ENCODE measurements around the gene FOSB.

Gene FOSB

DNA sequence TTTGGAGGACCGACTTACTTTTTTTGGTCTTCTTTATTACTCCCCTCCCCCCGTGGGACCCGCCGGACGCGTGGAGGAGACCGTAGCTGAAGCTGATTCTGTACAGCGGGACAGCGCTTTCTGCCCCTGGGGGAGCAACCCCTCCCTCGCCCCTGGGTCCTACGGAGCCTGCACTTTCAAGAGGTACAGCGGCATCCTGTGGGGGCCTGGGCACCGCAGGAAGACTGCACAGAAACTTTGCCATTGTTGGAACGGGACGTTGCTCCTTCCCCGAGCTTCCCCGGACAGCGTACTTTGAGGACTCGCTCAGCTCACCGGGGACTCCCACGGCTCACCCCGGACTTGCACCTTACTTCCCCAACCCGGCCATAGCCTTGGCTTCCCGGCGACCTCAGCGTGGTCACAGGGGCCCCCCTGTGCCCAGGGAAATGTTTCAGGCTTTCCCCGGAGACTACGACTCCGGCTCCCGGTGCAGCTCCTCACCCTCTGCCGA lies 409 bp downstream of the FOSB start:
- peaks cover 30% of the 10 kb centered on the region for H3K4me1 Mint-ChIP-seq
- no peak for ATAC-seq (ENCODE audit: low read depth)
- no peaks in the 10 kb centered on the region for H3K9me3 Mint-ChIP-seq
- peaks cover 9% of the 10 kb centered on the region for H3K27me3 Mint-ChIP-seq
- peak overlapping the region; percentile 96 for H3K27ac Mint-ChIP-seq
- peaks cover 7% of the 10 kb centered on the region for H3K36me3 Mint-ChIP-seq
- H3K4me3 Mint-ChIP-seq = peak overlapping the region; percentile 91
- DNase-seq (ENCODE audit: low spot score in 2 of 2) = peak; percentile 58 to 68

DNA sequence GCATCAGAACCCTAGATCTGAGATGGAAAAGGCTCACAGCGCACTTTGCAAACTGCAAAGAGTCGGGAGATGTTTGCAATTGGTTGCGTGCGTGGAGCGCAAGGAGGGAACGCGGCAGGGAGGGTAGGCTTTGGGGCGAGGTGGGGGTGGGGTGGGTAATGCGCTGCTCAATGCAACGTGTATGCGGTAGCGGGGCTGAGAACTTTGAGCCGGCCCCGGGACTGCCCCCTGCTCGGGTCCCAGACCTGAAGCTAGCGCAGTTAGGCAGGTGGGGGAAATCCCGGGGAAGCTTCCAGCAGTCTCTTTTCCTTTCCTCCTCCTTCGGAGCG lies 971 bp downstream of the FOSB start:
- DNase-seq (ENCODE audit: low spot score in 2 of 2) (no peak), ATAC-seq (ENCODE audit: low read depth) (peak; percentile 39)
- Mint-ChIP-seq H3K27me3 (peaks cover 9% of the 10 kb centered on the region), H3K27ac (peak overlapping the region; percentile 96), H3K4me1 (peaks cover 30% of the 10 kb centered on the region), H3K4me3 (peak overlapping the region; percentile 91), H3K9me3 (no peaks in the 10 kb centered on the region), H3K36me3 (peaks cover 7% of the 10 kb centered on the region)

DNA sequence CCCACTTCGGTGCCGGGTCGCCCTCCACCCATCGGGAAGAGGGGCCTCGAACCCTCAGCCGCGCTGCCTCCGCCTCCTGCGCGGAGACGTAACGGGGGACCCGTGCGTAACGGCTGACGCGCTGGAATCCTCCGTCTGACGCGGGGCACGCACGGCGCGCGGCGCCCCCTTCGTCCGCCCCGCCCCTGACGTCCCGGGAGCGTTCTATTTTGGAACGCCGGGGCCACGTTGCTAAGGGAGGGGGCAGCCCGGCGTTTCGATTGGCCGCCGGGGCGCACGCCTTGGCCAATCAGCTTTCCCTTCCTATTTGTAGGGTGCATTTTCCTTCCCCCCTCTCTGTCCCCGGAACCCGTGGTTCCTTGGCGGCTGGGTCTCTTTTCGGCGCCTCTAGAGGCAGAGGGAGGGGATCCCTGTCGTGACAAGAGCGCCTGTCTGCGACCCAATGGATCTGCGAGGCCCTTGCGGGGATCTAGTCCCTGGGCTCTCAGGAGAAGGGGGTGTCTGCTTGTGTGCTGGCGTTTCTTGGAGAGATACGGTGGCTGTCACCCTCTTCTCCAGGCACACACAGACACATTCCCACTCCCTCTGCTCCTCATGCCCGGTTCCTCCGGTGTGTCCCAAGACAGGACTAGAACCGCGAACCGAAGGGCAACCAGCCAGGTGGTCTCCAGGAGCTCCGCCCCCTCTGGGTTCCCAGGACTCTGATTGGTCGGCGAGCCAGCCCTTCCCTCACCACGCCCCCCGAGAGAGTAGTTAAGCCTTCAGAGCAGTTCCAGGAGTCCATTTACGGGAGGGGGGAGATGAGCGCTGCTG lies 1.5 kb downstream of the FOSB start:
- Mint-ChIP-seq H3K27ac (peak overlapping the region; percentile 96), H3K4me1 (peaks cover 30% of the 10 kb centered on the region), H3K9me3 (no peaks in the 10 kb centered on the region), H3K36me3 (peaks cover 7% of the 10 kb centered on the region), H3K27me3 (peaks cover 9% of the 10 kb centered on the region), H3K4me3 (peak overlapping the region; percentile 91)
- ATAC-seq (ENCODE audit: low read depth) (peak; percentile 57), DNase-seq (ENCODE audit: low spot score in 2 of 2) (peak; percentile 92 to 94)

DNA sequence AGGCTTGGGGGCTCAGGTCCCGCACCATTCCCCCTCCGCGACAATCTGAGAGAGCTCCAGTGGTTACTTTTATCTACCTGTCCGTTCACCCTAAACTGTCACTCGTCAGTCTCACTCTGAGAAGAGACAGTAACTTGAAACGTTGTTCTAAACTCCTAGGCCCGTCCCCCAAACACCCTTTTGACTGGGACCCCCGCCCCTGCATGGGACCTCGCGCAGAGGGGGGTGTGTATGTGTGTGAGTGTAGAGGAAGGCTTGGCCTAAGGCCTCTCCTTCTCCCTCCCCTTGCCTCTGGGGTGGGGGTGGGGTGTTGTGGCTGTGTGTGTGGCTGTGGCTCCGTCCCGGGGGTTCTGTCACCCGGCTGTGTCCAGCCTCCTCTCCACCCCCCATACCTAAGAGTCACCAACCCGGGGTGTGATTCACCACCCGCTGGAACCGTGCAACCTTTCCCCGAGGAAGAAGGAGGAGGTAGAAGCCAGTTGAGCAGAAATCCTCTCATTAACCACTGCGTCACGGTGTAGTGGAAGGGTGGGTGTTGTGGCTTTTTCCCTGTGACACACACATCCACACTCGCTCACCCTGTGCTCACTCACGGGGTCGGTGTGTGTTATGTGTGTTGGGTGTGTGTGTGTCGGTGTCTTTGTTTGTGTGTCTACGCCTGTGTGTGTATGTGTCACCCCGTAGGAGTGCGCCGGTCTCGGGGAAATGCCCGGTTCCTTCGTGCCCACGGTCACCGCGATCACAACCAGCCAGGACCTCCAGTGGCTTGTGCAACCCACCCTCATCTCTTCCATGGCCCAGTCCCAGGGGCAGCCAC lies 2.4 kb downstream of the FOSB start:
- H3K9me3 Mint-ChIP-seq = no peaks in the 10 kb centered on the region
- ATAC-seq (ENCODE audit: low read depth) (peak; percentile 2), DNase-seq (ENCODE audit: low spot score in 2 of 2) (peak; percentile 55 to 58)
- peaks cover 30% of the 10 kb centered on the region for H3K4me1 Mint-ChIP-seq
- peaks cover 7% of the 10 kb centered on the region for H3K36me3 Mint-ChIP-seq
- H3K27me3 Mint-ChIP-seq = peaks cover 3% of the 10 kb centered on the region
- H3K27ac Mint-ChIP-seq = peak overlapping the region; percentile 96
- peak overlapping the region; percentile 91 for H3K4me3 Mint-ChIP-seq

DNA sequence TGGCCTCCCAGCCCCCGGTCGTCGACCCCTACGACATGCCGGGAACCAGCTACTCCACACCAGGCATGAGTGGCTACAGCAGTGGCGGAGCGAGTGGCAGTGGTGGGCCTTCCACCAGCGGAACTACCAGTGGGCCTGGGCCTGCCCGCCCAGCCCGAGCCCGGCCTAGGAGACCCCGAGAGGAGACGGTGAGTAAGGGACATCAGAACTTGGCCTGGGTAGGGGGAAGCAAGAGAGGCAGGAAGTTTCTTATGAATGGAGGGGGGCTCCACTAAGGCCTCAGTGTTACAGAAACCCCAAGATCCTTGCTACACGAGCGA lies 2.9 kb downstream of the FOSB start:
- Mint-ChIP-seq H3K27ac (peak overlapping the region; percentile 96), H3K4me1 (peaks cover 30% of the 10 kb centered on the region), H3K36me3 (peaks cover 7% of the 10 kb centered on the region), H3K27me3 (peaks cover 3% of the 10 kb centered on the region), H3K9me3 (no peaks in the 10 kb centered on the region), H3K4me3 (peak overlapping the region; percentile 91)
- ATAC-seq (ENCODE audit: low read depth) (no peak), DNase-seq (ENCODE audit: low spot score in 2 of 2) (peak in 1 of 2 donors; percentile 42)

DNA sequence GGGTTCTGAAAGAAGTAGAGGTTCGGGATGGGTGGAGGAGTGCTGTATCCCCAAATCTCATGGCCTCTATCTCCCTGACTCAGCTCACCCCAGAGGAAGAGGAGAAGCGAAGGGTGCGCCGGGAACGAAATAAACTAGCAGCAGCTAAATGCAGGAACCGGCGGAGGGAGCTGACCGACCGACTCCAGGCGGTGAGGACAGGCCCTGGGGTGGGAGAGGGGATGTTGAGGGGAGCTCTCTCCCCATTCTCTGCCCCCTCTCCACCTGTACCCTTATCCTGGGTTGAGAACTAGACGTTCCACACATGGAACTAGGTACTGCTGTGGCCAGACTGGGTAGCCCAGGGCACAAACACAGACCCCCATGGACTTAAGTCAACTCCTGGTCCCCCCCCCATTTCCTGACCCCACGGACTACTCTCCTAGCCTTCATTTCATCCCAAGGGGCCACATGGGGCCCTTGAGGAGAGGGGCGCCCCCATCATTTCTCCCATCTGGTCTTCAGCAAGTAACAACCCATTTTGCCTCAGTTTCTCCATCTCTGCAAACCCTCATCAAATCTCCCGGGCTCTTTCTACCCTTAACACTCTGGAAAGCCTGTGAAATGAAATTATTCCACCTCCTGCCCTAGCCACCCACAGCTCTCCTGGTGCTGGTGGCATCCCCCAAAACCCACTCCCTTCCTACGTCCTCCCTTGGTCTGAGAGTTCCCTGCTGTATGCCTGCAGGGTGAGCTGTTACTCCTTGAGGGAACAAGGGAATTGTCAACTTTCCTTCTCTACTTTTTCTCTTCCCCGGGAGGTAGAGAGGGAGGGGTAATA lies 3.5 kb downstream of the FOSB start:
- ATAC-seq (ENCODE audit: low read depth) = no peak
- H3K27ac Mint-ChIP-seq = peak overlapping the region; percentile 96
- H3K27me3 Mint-ChIP-seq = peaks cover 3% of the 10 kb centered on the region
- peak overlapping the region; percentile 21 for H3K4me3 Mint-ChIP-seq
- H3K4me1 Mint-ChIP-seq = peaks cover 32% of the 10 kb centered on the region
- H3K36me3 Mint-ChIP-seq = peaks cover 7% of the 10 kb centered on the region
- peak in 1 of 2 donors; percentile 28 for DNase-seq (ENCODE audit: low spot score in 2 of 2)
- H3K9me3 Mint-ChIP-seq = no peaks in the 10 kb centered on the region

DNA sequence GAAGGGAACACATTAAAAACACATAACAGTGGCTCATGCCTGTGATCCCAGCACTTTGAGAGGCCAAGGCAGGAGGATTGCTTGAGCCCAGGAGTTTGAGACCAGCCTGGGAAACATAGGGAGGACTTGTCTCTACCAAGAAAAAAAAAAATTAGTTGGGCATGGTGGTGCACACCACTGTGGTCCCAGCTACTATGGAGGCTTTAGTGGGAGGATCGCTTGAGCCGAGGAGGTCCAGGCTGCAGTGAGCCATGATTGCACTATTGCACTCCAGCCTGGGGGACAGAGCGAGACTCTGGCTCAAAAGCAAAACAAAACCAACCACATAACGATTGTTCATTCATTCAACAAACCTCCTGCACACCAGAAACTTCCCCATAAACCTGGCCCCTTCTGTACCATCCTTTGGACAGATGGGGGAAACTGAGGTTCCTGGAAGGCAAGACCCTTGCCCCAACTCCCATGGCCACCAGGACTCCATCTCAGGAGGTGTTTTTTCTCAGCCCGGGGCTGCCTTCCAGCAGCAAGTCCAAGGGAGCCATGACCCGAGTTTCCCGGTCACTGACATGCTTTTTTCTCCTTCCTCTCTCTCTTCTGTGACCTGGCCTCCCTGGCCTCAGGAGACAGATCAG lies 4.3 kb downstream of the FOSB start:
- H3K9me3 Mint-ChIP-seq = no peaks in the 10 kb centered on the region
- peaks cover 7% of the 10 kb centered on the region for H3K36me3 Mint-ChIP-seq
- peak overlapping the region; percentile 21 for H3K4me3 Mint-ChIP-seq
- H3K27me3 Mint-ChIP-seq = peaks cover 3% of the 10 kb centered on the region
- peak; percentile 46 to 48 for DNase-seq (ENCODE audit: low spot score in 2 of 2)
- ATAC-seq (ENCODE audit: low read depth) = no peak
- H3K27ac Mint-ChIP-seq = peak overlapping the region; percentile 96
- H3K4me1 Mint-ChIP-seq = peaks cover 33% of the 10 kb centered on the region

DNA sequence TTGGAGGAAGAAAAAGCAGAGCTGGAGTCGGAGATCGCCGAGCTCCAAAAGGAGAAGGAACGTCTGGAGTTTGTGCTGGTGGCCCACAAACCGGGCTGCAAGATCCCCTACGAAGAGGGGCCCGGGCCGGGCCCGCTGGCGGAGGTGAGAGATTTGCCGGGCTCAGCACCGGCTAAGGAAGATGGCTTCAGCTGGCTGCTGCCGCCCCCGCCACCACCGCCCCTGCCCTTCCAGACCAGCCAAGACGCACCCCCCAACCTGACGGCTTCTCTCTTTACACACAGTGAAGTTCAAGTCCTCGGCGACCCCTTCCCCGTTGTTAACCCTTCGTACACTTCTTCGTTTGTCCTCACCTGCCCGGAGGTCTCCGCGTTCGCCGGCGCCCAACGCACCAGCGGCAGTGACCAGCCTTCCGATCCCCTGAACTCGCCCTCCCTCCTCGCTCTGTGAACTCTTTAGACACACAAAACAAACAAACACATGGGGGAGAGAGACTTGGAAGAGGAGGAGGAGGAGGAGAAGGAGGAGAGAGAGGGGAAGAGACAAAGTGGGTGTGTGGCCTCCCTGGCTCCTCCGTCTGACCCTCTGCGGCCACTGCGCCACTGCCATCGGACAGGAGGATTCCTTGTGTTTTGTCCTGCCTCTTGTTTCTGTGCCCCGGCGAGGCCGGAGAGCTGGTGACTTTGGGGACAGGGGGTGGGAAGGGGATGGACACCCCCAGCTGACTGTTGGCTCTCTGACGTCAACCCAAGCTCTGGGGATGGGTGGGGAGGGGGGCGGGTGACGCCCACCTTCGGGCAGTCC lies 5.0 kb downstream of the FOSB start:
- Mint-ChIP-seq H3K9me3 (no peaks in the 10 kb centered on the region), H3K27me3 (peaks cover 3% of the 10 kb centered on the region), H3K4me3 (peak overlapping the region; percentile 40), H3K36me3 (peaks cover 7% of the 10 kb centered on the region), H3K27ac (peak overlapping the region; percentile 96), H3K4me1 (peaks cover 34% of the 10 kb centered on the region)
- ATAC-seq (ENCODE audit: low read depth) = no peak
- DNase-seq (ENCODE audit: low spot score in 2 of 2) = peak; percentile 42 to 48

DNA sequence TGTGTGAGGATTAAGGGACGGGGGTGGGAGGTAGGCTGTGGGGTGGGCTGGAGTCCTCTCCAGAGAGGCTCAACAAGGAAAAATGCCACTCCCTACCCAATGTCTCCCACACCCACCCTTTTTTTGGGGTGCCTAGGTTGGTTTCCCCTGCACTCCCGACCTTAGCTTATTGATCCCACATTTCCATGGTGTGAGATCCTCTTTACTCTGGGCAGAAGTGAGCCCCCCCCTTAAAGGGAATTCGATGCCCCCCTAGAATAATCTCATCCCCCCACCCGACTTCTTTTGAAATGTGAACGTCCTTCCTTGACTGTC lies 5.5 kb downstream of the FOSB start:
- Mint-ChIP-seq H3K9me3 (no peaks in the 10 kb centered on the region), H3K27me3 (peaks cover 3% of the 10 kb centered on the region), H3K27ac (peak overlapping the region; percentile 96), H3K4me3 (no peak overlapping the region), H3K4me1 (peaks cover 39% of the 10 kb centered on the region), H3K36me3 (peaks cover 7% of the 10 kb centered on the region)
- DNase-seq (ENCODE audit: low spot score in 2 of 2) = peak in 1 of 2 donors; percentile 26
- no peak for ATAC-seq (ENCODE audit: low read depth)

DNA sequence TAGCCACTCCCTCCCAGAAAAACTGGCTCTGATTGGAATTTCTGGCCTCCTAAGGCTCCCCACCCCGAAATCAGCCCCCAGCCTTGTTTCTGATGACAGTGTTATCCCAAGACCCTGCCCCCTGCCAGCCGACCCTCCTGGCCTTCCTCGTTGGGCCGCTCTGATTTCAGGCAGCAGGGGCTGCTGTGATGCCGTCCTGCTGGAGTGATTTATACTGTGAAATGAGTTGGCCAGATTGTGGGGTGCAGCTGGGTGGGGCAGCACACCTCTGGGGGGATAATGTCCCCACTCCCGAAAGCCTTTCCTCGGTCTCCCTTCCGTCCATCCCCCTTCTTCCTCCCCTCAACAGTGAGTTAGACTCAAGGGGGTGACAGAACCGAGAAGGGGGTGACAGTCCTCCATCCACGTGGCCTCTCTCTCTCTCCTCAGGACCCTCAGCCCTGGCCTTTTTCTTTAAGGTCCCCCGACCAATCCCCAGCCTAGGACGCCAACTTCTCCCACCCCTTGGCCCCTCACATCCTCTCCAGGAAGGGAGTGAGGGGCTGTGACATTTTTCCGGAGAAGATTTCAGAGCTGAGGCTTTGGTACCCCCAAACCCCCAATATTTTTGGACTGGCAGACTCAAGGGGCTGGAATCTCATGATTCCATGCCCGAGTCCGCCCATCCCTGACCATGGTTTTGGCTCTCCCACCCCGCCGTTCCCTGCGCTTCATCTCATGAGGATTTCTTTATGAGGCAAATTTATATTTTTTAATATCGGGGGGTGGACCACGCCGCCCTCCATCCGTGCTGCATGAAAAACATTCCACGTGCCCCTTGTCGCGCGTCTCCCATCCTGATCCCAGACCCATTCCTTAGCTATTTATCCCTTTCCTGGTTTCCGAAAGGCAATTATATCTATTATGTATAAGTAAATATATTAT lies 6.1 kb downstream of the FOSB start:
- Mint-ChIP-seq H3K9me3 (no peaks in the 10 kb centered on the region), H3K36me3 (peaks cover 7% of the 10 kb centered on the region), H3K27ac (peak overlapping the region; percentile 96), H3K27me3 (peaks cover 3% of the 10 kb centered on the region), H3K4me3 (peak overlapping the region; percentile 9), H3K4me1 (peaks cover 39% of the 10 kb centered on the region)
- peak; percentile 43 to 60 for DNase-seq (ENCODE audit: low spot score in 2 of 2)
- no peak for ATAC-seq (ENCODE audit: low read depth)

DNA sequence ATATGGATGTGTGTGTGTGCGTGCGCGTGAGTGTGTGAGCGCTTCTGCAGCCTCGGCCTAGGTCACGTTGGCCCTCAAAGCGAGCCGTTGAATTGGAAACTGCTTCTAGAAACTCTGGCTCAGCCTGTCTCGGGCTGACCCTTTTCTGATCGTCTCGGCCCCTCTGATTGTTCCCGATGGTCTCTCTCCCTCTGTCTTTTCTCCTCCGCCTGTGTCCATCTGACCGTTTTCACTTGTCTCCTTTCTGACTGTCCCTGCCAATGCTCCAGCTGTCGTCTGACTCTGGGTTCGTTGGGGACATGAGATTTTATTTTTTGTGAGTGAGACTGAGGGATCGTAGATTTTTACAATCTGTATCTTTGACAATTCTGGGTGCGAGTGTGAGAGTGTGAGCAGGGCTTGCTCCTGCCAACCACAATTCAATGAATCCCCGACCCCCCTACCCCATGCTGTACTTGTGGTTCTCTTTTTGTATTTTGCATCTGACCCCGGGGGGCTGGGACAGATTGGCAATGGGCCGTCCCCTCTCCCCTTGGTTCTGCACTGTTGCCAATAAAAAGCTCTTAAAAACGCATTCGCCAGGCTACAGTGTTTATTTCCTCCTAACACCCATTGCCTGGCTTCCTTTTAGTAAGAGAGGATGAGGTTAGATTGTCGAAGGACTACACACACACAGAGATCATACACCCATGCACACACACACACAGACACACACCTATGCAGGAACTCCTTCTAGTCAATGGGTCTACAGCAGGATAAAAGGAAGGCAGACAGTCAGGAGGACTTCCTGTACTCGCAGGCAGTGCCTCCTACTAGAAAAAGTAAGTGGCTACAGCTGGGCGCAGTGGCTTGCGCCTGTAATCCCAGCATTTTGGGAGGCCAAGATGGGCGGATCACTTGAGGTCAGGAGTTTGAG lies 7.1 kb downstream of the FOSB start:
- peak; percentile 51 to 65 for DNase-seq (ENCODE audit: low spot score in 2 of 2)
- no peak overlapping the region for H3K4me3 Mint-ChIP-seq

More for the DNA sequence above, 7.1 kb downstream of the FOSB start:
- Mint-ChIP-seq H3K36me3 (peaks cover 7% of the 10 kb centered on the region), H3K27me3 (peaks cover 3% of the 10 kb centered on the region), H3K27ac (peak overlapping the region; percentile 96), H3K4me1 (peaks cover 37% of the 10 kb centered on the region), H3K9me3 (no peaks in the 10 kb centered on the region)
- ATAC-seq (ENCODE audit: low read depth) = peak; percentile 4

All from memory B cell (primary cell).